K562 (cell line): ENCODE measurements around the gene RANBP3. TPM values are rescaled to one million over a fixed set of nuclear protein-coding genes. Genes with fewer than 3 reads are reported as not detected.

ENCODE experiments used
- ATAC-seq: fragments of 200-7000 bp; cut with Tn5 transposase; 3 replicates; pipeline ENCODE4 v1.9.1; 2020; ENCODE audit warnings: moderate library complexity
- BruUV-seq: library from RNA; stranded (reverse); fragments of 400-500 nt; replicated peaks from 2 replicates; lab custom pipeline; 2021; lab: Mats Ljungman, UMichigan
- CTCF ChIA-PET: fragments of 300-600 bp; formaldehyde crosslinking; extraction: SDS; loops from one replicate; lab custom pipeline; 2021; ENCODE audit warnings: low intra/inter-chr PET ratio; lab: Yijun Ruan, JAX
- POLR2A ChIA-PET: fragments of 300-600, 350-650 bp; sonication (Branson Sonifier 250); formaldehyde crosslinking; extraction: SDS; loops from one replicate; lab custom pipeline; 2021; ENCODE audit warnings: antibody characterized with exemption, inconsistent platforms; lab: Yijun Ruan, JAX
- DNase-seq, 4 experiments: peaks; one replicate each; pipeline versions ENCODE4 v3.0.0 to v3.0.0-alpha.2; 2011 to 2018; ENCODE audit warnings: low spot score in 3 of 4, mixed read lengths in 3 of 4; ENCODE audit errors: extremely low read depth in 1 of 4
- FAIRE-seq: peaks from 2 replicates; lab custom pipeline; 2011; peaks lifted over from hg19 to GRCh38; lab: Jason Lieb, UNC
- H2AFZ ChIP-seq: 2 replicates; pipeline ENCODE4 v1.6.0; 2011; ENCODE audit warnings: low read depth, low read length, control low read depth, inconsistent platforms
- H3K27ac ChIP-seq: fragments of 200-600 bp; 3 replicates; pipeline ENCODE4 v1.8.0; 2011; ENCODE audit warnings: low read depth, mild to moderate bottlenecking, control low read depth, inconsistent platforms, low read length, moderate library complexity, mixed read lengths; ENCODE audit errors: extremely low read depth
- H3K27me3 ChIP-seq, 2 experiments: fragments of 300-600 bp in 1 of 2; 2 replicates in 1 of 2; 3 replicates in 1 of 2; pipeline versions ENCODE4 v1.6.0 to v1.8.0; 2011; ENCODE audit warnings: inconsistent platforms in 2 of 2, low read length in 2 of 2, mild to moderate bottlenecking in 1 of 2, mixed read lengths in 1 of 2, moderate library complexity in 1 of 2; ENCODE audit not compliant: control insufficient read depth in 2 of 2, insufficient read depth in 2 of 2
- H3K36me3 ChIP-seq: fragments of 300-600 bp; 3 replicates; pipeline ENCODE4 v1.8.0; 2011; ENCODE audit warnings: mild to moderate bottlenecking, low read length, inconsistent platforms; ENCODE audit not compliant: control insufficient read depth, insufficient read depth
- H3K4me1 ChIP-seq, 2 experiments: fragments of 200-600 bp in 1 of 2; replicated peaks in 1 of 2; 2 replicates in 1 of 2; 3 replicates in 1 of 2; pipeline versions ENCODE4 v1.5.1 to v1.8.0; 2011; ENCODE audit warnings: inconsistent platforms in 2 of 2, low read length in 2 of 2, mild to moderate bottlenecking in 1 of 2, mixed read lengths in 1 of 2, moderate library complexity in 1 of 2; ENCODE audit not compliant: control insufficient read depth in 2 of 2, insufficient read depth in 2 of 2
- H3K4me2 ChIP-seq: 2 replicates; pipeline ENCODE4 v1.6.1; 2011; ENCODE audit warnings: low read length, control low read depth, inconsistent platforms, mixed read lengths; ENCODE audit not compliant: insufficient read depth
- H3K4me3 ChIP-seq: fragments of 200-600 bp; sonication (generic), shearing (Covaris generic); 2 replicates; pipeline ENCODE4 v1.5.1; 2016; ENCODE audit warnings: control low read depth, inconsistent platforms
- H3K79me2 ChIP-seq: fragments of 200-600 bp; 3 replicates; pipeline ENCODE4 v1.8.0; 2011; ENCODE audit warnings: low read length, inconsistent platforms; ENCODE audit not compliant: control insufficient read depth, insufficient read depth
- H3K9ac ChIP-seq, 2 experiments: 2 replicates each; pipeline versions ENCODE4 v1.6.0 to v1.6.1; 2011; ENCODE audit warnings: low read depth in 2 of 2, low read length in 2 of 2, control low read depth in 1 of 2, inconsistent platforms in 1 of 2, mild to moderate bottlenecking in 1 of 2, mixed read lengths in 1 of 2; ENCODE audit not compliant: insufficient read depth in 1 of 2
- H3K9me1 ChIP-seq: one replicate; pipeline ENCODE4 v1.6.0; 2011; ENCODE audit warnings: inconsistent platforms, mild to moderate bottlenecking, low read length, moderate library complexity; ENCODE audit not compliant: control insufficient read depth, insufficient read depth
- H3K9me3 ChIP-seq: replicated peaks from 2 replicates; pipeline ENCODE4 v1.5.1; 2011; ENCODE audit warnings: low read depth, low read length, inconsistent platforms; ENCODE audit not compliant: control insufficient read depth, insufficient read depth
- H4K20me1 ChIP-seq: replicated peaks from 2 replicates; pipeline ENCODE4 v1.6.1; 2011; ENCODE audit warnings: low read length, inconsistent platforms, mixed read lengths; ENCODE audit not compliant: control insufficient read depth, insufficient read depth
- ATF3 ChIP-seq, 2 experiments: fragments of 450-650 bp in 1 of 2; sonication (generic) in 1 of 2; formaldehyde crosslinking in 1 of 2; IDR thresholded peaks in 1 of 2; conservative IDR thresholded peaks in 1 of 2; 2 replicates each; pipeline versions ENCODE4 v1.6.1 to v1.8.1; 2016 to 2023; ENCODE audit warnings: mild to moderate bottlenecking in 2 of 2, moderate library complexity in 2 of 2, inconsistent platforms in 1 of 2, missing genetic modification reagents in 1 of 2
- FOXK2 ChIP-seq, 2 experiments: fragments of 450-650 bp; IDR thresholded peaks in 1 of 2; conservative IDR thresholded peaks in 1 of 2; 2 replicates each; pipeline ENCODE4 v1.6.1; 2016; ENCODE audit warnings: low read depth in 2 of 2, mild to moderate bottlenecking in 1 of 2
- MAFK ChIP-seq: IDR thresholded peaks from 2 replicates; pipeline ENCODE4 v1.6.1; 2011; ENCODE audit warnings: low read length, improper control_type of control experiment
- NFIC ChIP-seq: fragments of 450-650 bp; IDR thresholded peaks from 2 replicates; pipeline ENCODE4 v1.6.1; 2017; ENCODE audit warnings: mild to moderate bottlenecking, inconsistent platforms
- RCOR1 ChIP-seq, 2 experiments: IDR thresholded peaks; 2 replicates each; pipeline ENCODE4 v1.6.1; 2012; ENCODE audit warnings: low read depth in 2 of 2, low read length in 2 of 2, borderline replicate concordance in 1 of 2, improper control_type of control experiment in 1 of 2
- RERE ChIP-seq: sonication (generic); formaldehyde crosslinking; IDR thresholded peaks from 2 replicates; pipeline ENCODE4 v1.8.0; 2023; ENCODE audit warnings: missing genetic modification reagents, mild to moderate bottlenecking, borderline replicate concordance
- ZNF431 ChIP-seq: sonication (generic); formaldehyde crosslinking; IDR thresholded peaks from 2 replicates; pipeline ENCODE4 v1.8.0; 2022; ENCODE audit warnings: mild to moderate bottlenecking, missing genetic modification reagents
- ZNF717 ChIP-seq: fragments of 250-450 bp; sonication (Bioruptor Pico); IDR thresholded peaks from 2 replicates; pipeline ENCODE4 v1.5.0; 2021
- WGBS: fragments of 100-300 bp; shearing (Covaris generic); methylation state at CpG from one replicate; pipeline ENCODE4 v1.1.6; 2016; ENCODE audit warnings: low coverage, mixed read lengths; ENCODE audit not compliant: insufficient coverage; ENCODE audit errors: missing lambda C conversion rate; 5-methylcytosine and 5-hydroxymethylcytosine counted together
- in situ Hi-C: fragments of 300-500 bp; cut with MboI; formaldehyde crosslinking; loops from 4 replicates; pipeline ENCODE4 v1.15.0; 2018; ENCODE audit warnings: inconsistent platforms, mixed read lengths
- intact Hi-C: fragments of 100-400 bp; cut with micrococcal nuclease; formaldehyde crosslinking; loops from 2 replicates; pipeline ENCODE4 v1.14.2; 2022
- polyA plus RNA-seq, 8 experiments: library from polyadenylated mRNA; depleted of rRNA in 4 of 8; stranded (reverse) in 5 of 8; unstranded in 3 of 8; fragments of >200 nt; fragmentation: Nextera tagmentation in 2 of 8; fragmentation: Illumina TruSeq in 1 of 8; extraction: Ambion mirVana in 2 of 8; extraction: Trizol in 1 of 8; gene quantifications; 2 replicates each; pipeline versions ENCODE4 v1.2.1 to v1.2.3, GENCODE V29; 2011 to 2014; ENCODE audit warnings: inconsistent platforms in 1 of 8, missing spikeins in 1 of 8
- total RNA-seq, 7 experiments: library from RNA; depleted of rRNA in 6 of 7; stranded (reverse); fragments of >200 nt in 6 of 7; fragmentation: Illumina TruSeq in 2 of 7; extraction: Trizol in 2 of 7; gene quantifications; 2 replicates each; pipeline versions ENCODE4 v1.2.1 to v1.2.3, GENCODE V29; 2011 to 2021; ENCODE audit warnings: low replicate concordance in 1 of 7

The RANBP3 gene
- total and polyA plus RNA-seq, 9 of the 15 experiments (the other 6 are each of a cell fraction or from before 2014, with no cell fraction given) = 0.90 to 95.1 (median 63.2) TPM

GRCh38 chr19:5988517-5989387 lies 10.8 kb upstream of the RANBP3 start:
- FAIRE-seq (no peak), ATAC-seq (peak; percentile 67), DNase-seq (peak in 1 of 4 experiments; percentile 36)
- in situ Hi-C loops (no loop called here), intact Hi-C loops (loop anchor here (10.0 kb wide), 1 partner anchor 184 kb away; the partner anchor contains the start of gene NRTN)
- BruUV-seq = no TSS peak
- H3K36me3 ChIP-seq = no peaks in the 10 kb centered on the region
- no peaks in the 10 kb centered on the region for H4K20me1 ChIP-seq
- no peaks in the 10 kb centered on the region for H3K79me2 ChIP-seq
- no peak overlapping the region for H3K4me3 ChIP-seq
- ChIA-PET CTCF (interaction anchor here (0.6 kb wide), 1 partner anchor 104 kb away, joined by 6 read pairs; no protein-coding TSS in a partner anchor), POLR2A (interaction anchor here (0.6 to 4.2 kb wide), 6 partner anchors 10 to 359 kb away, joined by 3 to 36 read pairs (median 4); partner anchors contain the start of genes DUS3L and RANBP3)
- peaks cover 33 to 34% of the 10 kb centered on the region in 2 experiments for H3K4me1 ChIP-seq
- no peak overlapping the region for H3K27ac ChIP-seq
- 0 out of 2 replicates have a peak overlapping the region, but pooled peaks have one; percentile 8 for H2AFZ ChIP-seq
- no peaks in the 10 kb centered on the region for H3K27me3 ChIP-seq
- no peaks in the 10 kb centered on the region for H3K9me3 ChIP-seq
- WGBS = 60% methylated on average over 8 of the region's 8 CpGs
- no peak overlapping the region for H3K4me2 ChIP-seq
- no peaks in the 10 kb centered on the region for H3K9me1 ChIP-seq
- H3K9ac ChIP-seq = no peak overlapping the region
- TF ChIP-seq MAFK = peak; percentile 84
- no peak for TF ChIP-seq RERE (CRISPR knock-in tag)
- peak; percentile 45; the same call in 1 of the 2 replicates for TF ChIP-seq ATF3 (IDR thresholded peaks at IDR 0.05)
- no peak for TF ChIP-seq ATF3 (CRISPR knock-in tag; conservative IDR thresholded peaks at IDR 0.05)
- peak; percentile 74 for TF ChIP-seq NFIC
- no peak for TF ChIP-seq ZNF431 (CRISPR knock-in tag)
- TF ChIP-seq RCOR1 (IDR thresholded peaks at IDR 0.05; ENCODE audit: borderline replicate concordance in 1 of 2, low read depth in 2 of 2, low read length in 2 of 2) = 0 out of 4 replicates have a peak, but pooled peaks of 1 of the 2 experiments have one; percentile 36
- peak in 1 of 2 experiments; percentile 52; a peak in 1 of 4 replicates for TF ChIP-seq FOXK2 (conservative IDR thresholded peaks at IDR 0.05 in 1 of 2, IDR thresholded peaks at IDR 0.05 in 1 of 2; ENCODE audit: low read depth in 2 of 2)
- TF ChIP-seq ZNF717 (CRISPR knock-in tag) = no peak
